ENCODE measurements around the gene KRT81. TPM values are rescaled to one million over a fixed set of nuclear protein-coding genes. Genes with fewer than 3 reads are reported as not detected.

Gene KRT81
- total and polyA plus RNA-seq, 2 donors (not counting 1 experiment from before 2014, with no cell fraction given) = not detected

DNA sequence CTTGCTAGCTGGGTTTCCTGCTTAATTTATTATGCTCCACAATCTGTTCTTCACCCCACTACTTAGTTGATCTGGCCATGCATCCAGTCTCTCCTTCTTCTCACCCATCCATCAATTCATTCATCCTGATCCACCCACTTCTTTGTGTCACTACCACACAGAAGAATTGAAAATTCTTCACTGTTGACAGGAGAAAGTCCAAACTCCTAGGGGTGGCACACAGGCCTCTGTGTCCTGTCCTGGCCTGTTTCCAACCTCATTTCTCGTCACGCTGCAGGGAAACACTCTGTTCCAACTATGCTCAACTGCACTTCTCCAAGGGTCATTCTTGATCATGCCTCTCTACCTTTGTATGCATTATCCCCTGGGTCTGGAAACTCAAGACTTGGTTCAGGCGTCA is 40.5 kb upstream of the KRT81 start:
- Mint-ChIP-seq H3K4me3 (no peak overlapping the region), H3K27ac (no peak overlapping the region), H3K27me3 (peaks cover 13% of the 10 kb centered on the region), H3K4me1 (peaks cover 4% of the 10 kb centered on the region), H3K9me3 (ENCODE audit: insufficient read depth) (peaks cover 4% of the 10 kb centered on the region)
- no peak overlapping the region for H3K9ac ChIP-seq (ENCODE audit: low read length)
- intact Hi-C loops (cut with micrococcal nuclease) = no loop called here
- H3K4me1 ChIP-seq (ENCODE audit: control insufficient read depth in 2 of 2, insufficient read depth in 2 of 2, low read length in 2 of 2) = peaks cover 0 to 3% of the 10 kb centered on the region in 2 donors
- H2AFZ ChIP-seq (ENCODE audit: insufficient read depth, low read depth, low read length, poor library complexity, severe bottlenecking) = no peak overlapping the region
- TF ChIP-seq, protein P1, sequence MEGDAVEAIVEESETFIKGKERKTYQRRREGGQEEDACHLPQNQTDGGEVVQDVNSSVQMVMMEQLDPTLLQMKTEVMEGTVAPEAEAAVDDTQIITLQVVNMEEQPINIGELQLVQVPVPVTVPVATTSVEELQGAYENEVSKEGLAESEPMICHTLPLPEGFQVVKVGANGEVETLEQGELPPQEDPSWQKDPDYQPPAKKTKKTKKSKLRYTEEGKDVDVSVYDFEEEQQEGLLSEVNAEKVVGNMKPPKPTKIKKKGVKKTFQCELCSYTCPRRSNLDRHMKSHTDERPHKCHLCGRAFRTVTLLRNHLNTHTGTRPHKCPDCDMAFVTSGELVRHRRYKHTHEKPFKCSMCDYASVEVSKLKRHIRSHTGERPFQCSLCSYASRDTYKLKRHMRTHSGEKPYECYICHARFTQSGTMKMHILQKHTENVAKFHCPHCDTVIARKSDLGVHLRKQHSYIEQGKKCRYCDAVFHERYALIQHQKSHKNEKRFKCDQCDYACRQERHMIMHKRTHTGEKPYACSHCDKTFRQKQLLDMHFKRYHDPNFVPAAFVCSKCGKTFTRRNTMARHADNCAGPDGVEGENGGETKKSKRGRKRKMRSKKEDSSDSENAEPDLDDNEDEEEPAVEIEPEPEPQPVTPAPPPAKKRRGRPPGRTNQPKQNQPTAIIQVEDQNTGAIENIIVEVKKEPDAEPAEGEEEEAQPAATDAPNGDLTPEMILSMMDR (IDR thresholded peaks at IDR 0.05) = no peak
- TF ChIP-seq EZH2 (IDR thresholded peaks at IDR 0.05; ENCODE audit: borderline replicate concordance, insufficient read depth, low read depth, low read length, poor library complexity, severe bottlenecking) = no peak
- no peak overlapping the region for H3K4me3 ChIP-seq (ENCODE audit: control extremely low read depth in 1 of 5, extremely low read depth in 1 of 5, insufficient read depth in 1 of 5, low read depth in 2 of 5, low read length in 4 of 5)
- H3K4me2 ChIP-seq (replicated peaks; ENCODE audit: low read depth, low read length, poor library complexity, severe bottlenecking) = no peak overlapping the region
- H3K27me3 ChIP-seq (replicated peaks in 1 of 4; ENCODE audit: control extremely low read depth in 1 of 4, control insufficient read depth in 3 of 4, insufficient read depth in 4 of 4, low read length in 3 of 4) = peaks cover 0 to 6% (median 1%) of the 10 kb centered on the region in 4 experiments
- ChIA-PET POLR2A (no interaction called here), CTCF (no interaction called here)
- no peaks in the 10 kb centered on the region for H3K79me2 ChIP-seq (ENCODE audit: control insufficient read depth, insufficient read depth, low read length)
- DNase-seq (no peak), ATAC-seq (ENCODE audit: low read depth) (no peak)
- no peaks in the 10 kb centered on the region for H4K20me1 ChIP-seq (ENCODE audit: control insufficient read depth, insufficient read depth, low read length, poor library complexity, severe bottlenecking)
- H3K9me3 ChIP-seq (ENCODE audit: control extremely low read depth in 1 of 3, control insufficient read depth in 2 of 3, insufficient read depth in 1 of 3, low read length in 2 of 3) = peaks cover 0 to 8% (median 0%) of the 10 kb centered on the region in 3 donors
- WGBS (ENCODE audit: insufficient coverage) = 87% methylated on average over 3 of the region's 3 CpGs
- no peak overlapping the region for H3K27ac ChIP-seq (ENCODE audit: low read length in 2 of 2)
- no peaks in the 10 kb centered on the region for H3K36me3 ChIP-seq (replicated peaks in 1 of 2; ENCODE audit: control extremely low read depth in 1 of 2, control insufficient read depth in 1 of 2, extremely low read depth in 1 of 2, insufficient read depth in 2 of 2, low read length in 1 of 2)

DNA sequence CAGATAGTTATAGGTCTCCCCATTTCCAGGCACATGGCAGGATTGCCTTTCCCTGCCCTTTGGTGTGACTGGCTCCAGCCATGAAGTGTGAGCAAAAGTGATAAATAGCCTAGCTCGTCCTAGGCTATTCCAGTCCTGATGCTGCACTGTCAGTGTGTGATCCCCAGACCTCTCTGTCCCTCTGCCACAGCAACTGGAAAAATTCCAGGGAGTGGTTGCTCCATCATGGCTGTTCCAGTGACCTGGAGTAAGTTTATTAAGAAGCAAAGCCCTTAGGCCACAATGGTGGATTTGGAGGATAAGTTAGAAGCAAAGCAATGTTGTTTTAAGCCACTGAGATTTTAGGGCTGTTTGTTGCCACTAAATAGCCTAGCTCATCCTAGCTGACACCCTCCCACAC is 39.7 kb upstream of the KRT81 start:
- H3K27ac Mint-ChIP-seq = no peak overlapping the region
- no peak overlapping the region for H3K27ac ChIP-seq (ENCODE audit: low read length in 2 of 2)
- H3K4me2 ChIP-seq (replicated peaks; ENCODE audit: low read depth, low read length, poor library complexity, severe bottlenecking) = no peak overlapping the region
- H3K4me3 ChIP-seq (ENCODE audit: control extremely low read depth in 1 of 5, extremely low read depth in 1 of 5, insufficient read depth in 1 of 5, low read depth in 2 of 5, low read length in 4 of 5) = no peak overlapping the region
- no peak overlapping the region for H3K4me3 Mint-ChIP-seq
- ATAC-seq (ENCODE audit: low read depth) = no peak
- no peaks in the 10 kb centered on the region for H3K36me3 ChIP-seq (replicated peaks in 1 of 2; ENCODE audit: control extremely low read depth in 1 of 2, control insufficient read depth in 1 of 2, extremely low read depth in 1 of 2, insufficient read depth in 2 of 2, low read length in 1 of 2)
- intact Hi-C loops (cut with micrococcal nuclease) = no loop called here
- peaks cover 13% of the 10 kb centered on the region for H3K27me3 Mint-ChIP-seq
- WGBS (ENCODE audit: insufficient coverage) = 82% methylated on average over 1 of the region's 1 CpG
- H3K4me1 Mint-ChIP-seq = peaks cover 4% of the 10 kb centered on the region
- POLR2A ChIA-PET = no interaction called here
- peaks cover 0 to 3% of the 10 kb centered on the region in 2 donors for H3K4me1 ChIP-seq (ENCODE audit: control insufficient read depth in 2 of 2, insufficient read depth in 2 of 2, low read length in 2 of 2)
- H3K9me3 Mint-ChIP-seq (ENCODE audit: insufficient read depth) = no peaks in the 10 kb centered on the region
- CTCF ChIA-PET = no interaction called here
- no peak for DNase-seq
- no peak overlapping the region for H2AFZ ChIP-seq (ENCODE audit: insufficient read depth, low read depth, low read length, poor library complexity, severe bottlenecking)
- peaks cover 0 to 6% (median 1%) of the 10 kb centered on the region in 4 experiments for H3K27me3 ChIP-seq (replicated peaks in 1 of 4; ENCODE audit: control extremely low read depth in 1 of 4, control insufficient read depth in 3 of 4, insufficient read depth in 4 of 4, low read length in 3 of 4)
- H3K9me3 ChIP-seq (ENCODE audit: control extremely low read depth in 1 of 3, control insufficient read depth in 2 of 3, insufficient read depth in 1 of 3, low read length in 2 of 3) = peaks cover 0 to 5% (median 0%) of the 10 kb centered on the region in 3 donors
- TF ChIP-seq, protein P1 (IDR thresholded peaks at IDR 0.05) = no peak
- no peak for TF ChIP-seq EZH2 (IDR thresholded peaks at IDR 0.05; ENCODE audit: borderline replicate concordance, insufficient read depth, low read depth, low read length, poor library complexity, severe bottlenecking)
- H4K20me1 ChIP-seq (ENCODE audit: control insufficient read depth, insufficient read depth, low read length, poor library complexity, severe bottlenecking) = no peaks in the 10 kb centered on the region
- H3K9ac ChIP-seq (ENCODE audit: low read length) = no peak overlapping the region
- no peaks in the 10 kb centered on the region for H3K79me2 ChIP-seq (ENCODE audit: control insufficient read depth, insufficient read depth, low read length)
